Muscle of leg (tissue), 16 donors: Measurements from ENCODE around the gene SH2D1B. TPM values are rescaled to one million over a fixed set of nuclear protein-coding genes. Genes with fewer than 3 reads are reported as not detected.
"Not testable (repeated sequence)": the region's sequence is repeated elsewhere in the genome, so short reads cannot be mapped to it uniquely, and the experiment has no call there.

Experiments
- DNase-seq: peaks from one replicate; pipeline ENCODE4 v3.0.0; 2013
- H3K27ac ChIP-seq: one replicate; pipeline ENCODE4 v1.5.1; 2013; ENCODE audit warnings: mild to moderate bottlenecking, low read length, control low read depth
- H3K27me3 ChIP-seq: one replicate; pipeline ENCODE4 v1.6.1; 2013; ENCODE audit warnings: low read length; ENCODE audit not compliant: control insufficient read depth, insufficient read depth
- H3K36me3 ChIP-seq: one replicate; pipeline ENCODE4 v1.6.1; 2013; ENCODE audit warnings: low read length; ENCODE audit not compliant: control insufficient read depth, insufficient read depth
- H3K4me1 ChIP-seq: one replicate; pipeline ENCODE4 v1.6.1; 2013; ENCODE audit warnings: low read length; ENCODE audit not compliant: control insufficient read depth, insufficient read depth
- H3K4me3 ChIP-seq: one replicate; pipeline ENCODE4 v1.5.1; 2013; ENCODE audit warnings: low read length, control low read depth
- H3K9me3 ChIP-seq: replicated peaks from 2 replicates; pipeline ENCODE4 v1.6.1; 2013; ENCODE audit warnings: low read depth, low read length; ENCODE audit not compliant: control insufficient read depth
- WGBS: methylation state at CpG from one replicate; pipeline ENCODE4 v1.1.5; 2013; ENCODE audit warnings: missing lambda C conversion rate; ENCODE audit not compliant: insufficient coverage; 5-methylcytosine and 5-hydroxymethylcytosine counted together
- long read RNA-seq, 11 donors: transcript quantifications; one replicate each; lab custom pipeline, GENCODE V29; 2026
- polyA plus RNA-seq, 8 donors: library from polyadenylated mRNA; unstranded; fragments of 120-200 nt; gene quantifications; one replicate each; pipeline versions ENCODE4 v1.2.1 to v1.2.3, GENCODE V29; 2013; ENCODE audit warnings: inconsistent platforms in 1 of 8, low replicate concordance in 1 of 8; ENCODE audit not compliant: insufficient read length in 8 of 8, insufficient read depth in 1 of 8
- total RNA-seq: library from RNA; stranded (reverse); fragments of 120-200 nt; gene quantifications from one replicate; pipeline ENCODE4 v1.2.4, GENCODE V29; 2013

SH2D1B gene, protein sequence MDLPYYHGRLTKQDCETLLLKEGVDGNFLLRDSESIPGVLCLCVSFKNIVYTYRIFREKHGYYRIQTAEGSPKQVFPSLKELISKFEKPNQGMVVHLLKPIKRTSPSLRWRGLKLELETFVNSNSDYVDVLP
- total RNA-seq (0.27 TPM), polyA plus RNA-seq (under 1 TPM in 7 of 8 donors, not detected in 1; 0.14 to 0.39 (median 0.25) TPM)
- long read RNA-seq, donor 1 = 0 reads
- long read RNA-seq, donor 2 = 0 reads
- long read RNA-seq, donor 3 = 0 reads
- long read RNA-seq, donor 4 = 0 reads
- long read RNA-seq, donor 5 = 0 reads
- long read RNA-seq, donor 6 = 0 reads
- long read RNA-seq, donor 7 = 0 reads
- long read RNA-seq, donor 8 = 0 reads
- long read RNA-seq, donor 9 = 0 reads
- long read RNA-seq, donor 10 = 0 reads
- long read RNA-seq, donor 11 = 0 reads

DNA sequence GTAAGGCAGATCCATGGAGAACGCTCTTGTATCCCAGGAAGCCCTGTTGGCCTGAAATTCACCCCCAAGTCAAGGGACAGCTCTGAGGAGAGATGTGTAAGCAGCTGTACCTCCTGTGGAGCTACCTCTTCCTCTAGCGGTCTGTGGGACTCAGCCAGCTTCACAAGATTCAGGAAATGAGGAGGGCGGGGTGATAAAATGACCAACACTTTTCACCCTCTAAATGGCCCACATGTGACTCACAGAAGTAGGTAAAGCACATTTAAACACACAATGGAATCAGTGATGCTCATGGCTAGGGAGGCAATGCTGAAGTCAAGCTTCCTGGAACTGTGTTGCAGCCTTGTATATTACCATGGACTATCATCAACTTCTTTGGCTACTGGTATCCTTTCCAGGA lies at the start of gene SH2D1B:
TSS of gene SH2D1B (minus strand) at position 135 of the 400 bp plus-strand sequence. CDS start at position 15, 120 bp downstream.
- no CpG with 5 or more reads among the region's 3 CpGs for WGBS
- no peaks in the 10 kb centered on the region for H3K9me3 ChIP-seq
- no peak within 1 kb of the TSS for H3K4me3 ChIP-seq
- no peak within 1 kb of the TSS for H3K27ac ChIP-seq
- H3K4me1 ChIP-seq = no peaks in the 10 kb centered on the region
- H3K36me3 ChIP-seq = no peaks in the 10 kb centered on the region
- H3K27me3 ChIP-seq = no peaks in the 10 kb centered on the region
- DNase-seq = no peak

DNA sequence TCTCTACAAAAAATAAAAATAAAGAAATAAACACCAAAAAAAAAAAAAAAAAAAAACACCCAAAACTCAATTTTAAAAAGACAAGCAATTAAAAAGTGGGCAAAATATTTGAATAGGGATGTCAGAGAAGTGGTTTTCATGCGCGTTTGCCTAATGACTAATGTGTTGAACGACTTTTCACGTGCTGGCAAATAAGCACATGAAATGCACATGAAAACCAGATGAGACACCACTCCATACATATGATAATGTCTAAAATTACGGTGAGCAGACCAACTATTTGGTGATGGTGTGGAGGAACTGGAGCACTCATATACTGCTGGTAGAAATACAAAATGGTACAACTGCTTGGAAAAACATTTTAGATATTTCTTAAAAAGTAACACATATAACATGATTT lies 46.3 kb upstream of the SH2D1B start:
- H3K36me3 ChIP-seq = no peaks in the 10 kb centered on the region
- DNase-seq = no peak
- H3K27ac ChIP-seq = no peak overlapping the region
- WGBS = no CpG with 5 or more reads among the region's 5 CpGs
- H3K27me3 ChIP-seq = no peaks in the 10 kb centered on the region
- no peaks in the 10 kb centered on the region for H3K4me1 ChIP-seq
- no peak overlapping the region for H3K4me3 ChIP-seq
- H3K9me3 ChIP-seq = no peaks in the 10 kb centered on the region

DNA sequence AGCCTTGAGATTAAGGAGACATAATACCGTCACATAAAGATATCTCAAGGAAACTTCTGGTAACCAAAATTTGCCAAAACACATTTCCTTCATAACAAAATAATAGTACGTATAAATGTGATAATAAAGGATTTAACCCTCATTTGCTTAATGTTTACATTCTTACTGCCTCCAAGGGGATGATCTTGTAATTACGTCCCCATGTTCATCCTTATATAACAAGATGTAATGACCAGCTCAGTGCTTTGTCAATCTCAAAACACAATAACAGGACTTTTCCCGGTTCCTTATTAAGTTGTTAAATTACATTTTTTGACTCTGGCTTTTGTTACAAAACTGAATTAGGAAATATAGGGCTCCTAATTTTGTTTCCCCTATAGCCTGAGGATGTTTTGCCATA lies 44.4 kb upstream of the SH2D1B start:
- Histone ChIP-seq H3K4me3 (no peak overlapping the region), H3K27ac (no peak overlapping the region), H3K36me3 (no peaks in the 10 kb centered on the region), H3K4me1 (no peaks in the 10 kb centered on the region), H3K9me3 (no peaks in the 10 kb centered on the region), H3K27me3 (no peaks in the 10 kb centered on the region)
- no peak for DNase-seq
- no CpG with 5 or more reads among the region's 4 CpGs for WGBS

DNA sequence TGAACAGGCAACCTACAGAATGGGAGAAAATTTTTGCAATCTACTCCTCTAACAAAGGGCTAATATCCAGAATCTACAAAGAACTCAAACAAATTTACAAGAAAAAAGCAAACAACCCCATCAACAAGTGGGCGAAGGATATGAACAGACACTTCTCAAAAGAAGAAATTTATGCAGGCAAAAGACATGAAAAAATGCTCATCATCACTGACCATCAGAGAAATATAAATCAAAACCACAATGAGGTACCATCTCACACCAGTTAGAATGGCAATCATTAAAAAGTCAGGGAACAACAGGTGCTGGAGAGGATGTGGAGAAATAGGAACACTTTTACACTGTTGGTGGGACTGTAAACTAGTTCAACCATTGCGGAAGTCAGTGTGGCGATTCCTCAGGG lies 42.4 kb upstream of the SH2D1B start:
- not testable (repeated sequence) for H3K27ac ChIP-seq, H3K27me3 ChIP-seq, H3K4me3 ChIP-seq, H3K36me3 ChIP-seq, H3K4me1 ChIP-seq, H3K9me3 ChIP-seq, DNase-seq
- no CpG with 5 or more reads among the region's 3 CpGs for WGBS

DNA sequence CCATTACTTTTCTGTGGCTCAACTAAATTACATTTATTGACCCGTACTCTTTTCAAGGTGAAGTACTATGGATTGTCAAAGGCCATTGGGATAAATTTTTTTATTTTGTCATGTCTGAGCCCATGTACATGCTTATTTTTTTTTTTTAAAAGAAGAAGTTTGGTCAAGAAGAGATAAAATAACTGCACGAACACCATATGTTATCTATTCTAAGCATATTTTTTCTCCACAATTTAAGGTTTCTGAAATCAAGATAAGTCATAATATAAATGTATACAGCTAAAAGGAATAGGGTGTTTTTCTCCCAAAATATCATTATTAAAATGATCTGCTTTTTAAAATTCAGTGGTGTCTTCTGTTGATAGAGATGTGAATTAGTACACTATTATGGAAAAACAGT lies 35.0 kb upstream of the SH2D1B start:
- H3K4me1 ChIP-seq = no peaks in the 10 kb centered on the region
- H3K27me3 ChIP-seq = no peaks in the 10 kb centered on the region
- H3K36me3 ChIP-seq = no peaks in the 10 kb centered on the region
- WGBS = no CpG with 5 or more reads among the region's 2 CpGs
- H3K4me3 ChIP-seq = no peak overlapping the region
- no peaks in the 10 kb centered on the region for H3K9me3 ChIP-seq
- DNase-seq = no peak
- H3K27ac ChIP-seq = no peak overlapping the region

DNA sequence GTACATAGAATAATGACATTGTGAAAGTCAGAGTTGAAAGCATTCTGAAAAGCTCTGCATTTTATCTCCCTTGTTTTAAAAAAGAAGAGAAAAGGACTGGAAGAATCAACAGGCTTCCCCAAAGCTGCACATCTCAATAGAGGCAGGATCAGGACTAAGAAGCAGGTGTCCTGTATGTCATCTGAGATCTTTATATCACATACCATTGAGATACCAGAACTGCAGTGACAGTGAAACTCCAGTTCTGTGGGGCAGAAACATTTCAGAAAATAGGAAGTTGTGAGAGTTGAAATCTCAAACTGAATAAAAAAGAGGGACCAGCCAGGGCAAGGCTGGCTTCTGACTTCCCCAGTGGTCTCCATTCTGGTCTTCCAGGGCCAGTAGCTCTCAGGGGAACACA lies 33.0 kb upstream of the SH2D1B start:
- Histone ChIP-seq H3K36me3 (no peaks in the 10 kb centered on the region), H3K9me3 (no peaks in the 10 kb centered on the region), H3K27ac (no peak overlapping the region), H3K4me1 (no peaks in the 10 kb centered on the region), H3K27me3 (no peaks in the 10 kb centered on the region), H3K4me3 (no peak overlapping the region)
- DNase-seq = no peak

DNA sequence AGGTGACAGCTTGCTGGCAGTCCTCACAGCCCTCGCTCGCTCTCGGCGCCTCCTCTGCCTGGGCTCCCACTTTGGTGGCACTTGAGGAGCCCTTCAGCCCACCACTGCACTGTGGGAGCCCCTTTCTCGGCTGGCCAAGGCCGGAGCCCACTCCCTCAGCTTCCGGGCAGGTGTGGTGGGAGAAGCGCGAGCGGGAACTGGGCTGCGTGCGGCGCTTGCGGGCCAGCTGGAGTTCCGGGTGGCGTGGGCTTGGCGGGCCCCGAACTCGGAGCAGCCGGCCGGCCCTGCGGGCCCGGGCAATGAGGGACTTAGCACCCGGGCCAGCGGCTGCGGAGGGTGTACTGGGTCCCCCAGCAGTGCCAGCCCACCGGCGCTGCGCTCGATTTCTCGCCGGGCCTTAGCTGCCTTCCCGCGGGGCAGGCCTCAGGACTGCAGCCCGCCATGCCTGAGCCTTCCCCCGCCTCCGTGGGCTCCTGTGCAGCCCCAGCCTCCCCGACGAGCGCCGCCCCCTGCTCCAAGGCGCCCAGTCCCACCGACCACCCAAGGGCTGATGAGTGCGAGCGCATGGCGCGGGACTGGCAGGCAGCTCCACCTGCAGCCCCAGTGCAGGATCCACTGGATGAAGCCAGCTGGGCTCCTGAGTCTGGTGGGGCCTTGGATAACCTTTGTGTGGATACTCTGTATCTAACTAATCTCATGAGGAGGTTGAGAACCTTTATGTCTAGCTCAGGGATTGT lies 21.2 kb upstream of the SH2D1B start:
- not testable (repeated sequence) for H3K4me3 ChIP-seq, DNase-seq, H3K36me3 ChIP-seq, H3K27me3 ChIP-seq, H3K4me1 ChIP-seq, H3K9me3 ChIP-seq, H3K27ac ChIP-seq
- WGBS = 68% methylated on average over 16 of the region's 47 CpGs

DNA sequence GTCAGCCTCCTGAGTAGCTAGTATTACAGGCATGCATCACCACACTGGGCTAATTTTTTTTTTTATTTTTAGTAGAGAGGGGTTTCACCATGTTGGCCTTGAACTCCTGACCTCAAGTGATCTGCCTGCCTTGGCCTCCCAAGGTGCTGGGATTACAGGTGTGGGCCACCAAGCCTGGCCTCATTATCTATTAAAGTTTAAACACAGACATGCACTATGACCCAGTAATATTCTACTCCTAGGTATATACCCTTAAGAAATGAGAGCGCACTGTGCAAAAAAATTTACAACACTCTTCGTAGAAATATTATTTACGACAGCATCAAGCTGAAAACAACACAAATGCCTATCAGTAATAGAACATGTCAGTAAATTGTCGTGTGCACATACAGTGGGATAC lies 18.6 kb upstream of the SH2D1B start:
- Histone ChIP-seq H3K4me3 (no peak overlapping the region), H3K27me3 (no peaks in the 10 kb centered on the region), H3K36me3 (no peaks in the 10 kb centered on the region), H3K27ac (no peak overlapping the region), H3K9me3 (no peaks in the 10 kb centered on the region), H3K4me1 (no peaks in the 10 kb centered on the region)
- WGBS = no CpG with 5 or more reads among the region's 4 CpGs
- DNase-seq = no peak

DNA sequence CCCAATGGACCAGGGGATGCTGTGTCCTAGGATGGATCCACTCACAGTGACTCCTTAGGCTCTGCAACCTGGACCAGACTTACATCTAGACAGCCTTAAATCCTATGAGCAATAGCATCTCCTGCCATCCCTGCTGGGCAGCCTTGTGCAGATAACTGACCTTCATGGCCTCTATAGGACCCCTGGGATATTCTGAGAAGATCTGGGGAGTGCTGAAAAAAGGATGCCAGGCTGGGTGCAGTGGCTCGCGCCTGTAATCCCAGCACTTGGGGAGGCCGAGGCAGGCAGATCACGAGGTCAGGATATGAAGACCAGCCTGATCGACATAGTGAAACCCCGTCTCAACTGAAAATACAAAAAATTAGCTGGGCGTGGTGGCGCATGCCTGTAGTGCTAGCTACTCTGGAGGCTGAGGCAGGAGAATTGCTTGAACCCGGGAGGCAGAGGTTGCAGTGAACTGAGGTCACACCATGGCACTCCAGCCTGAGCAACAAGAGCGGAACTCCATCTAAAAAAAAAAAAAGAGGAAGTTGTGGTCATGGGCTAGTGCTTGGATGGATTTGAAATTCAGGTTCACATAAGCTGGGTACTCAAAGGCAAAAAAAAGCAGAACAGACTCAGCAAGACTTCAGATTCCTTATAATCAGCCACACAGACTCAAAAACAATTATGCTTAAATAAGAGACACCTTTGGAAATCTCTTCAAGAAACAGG lies 10.9 kb upstream of the SH2D1B start:
- DNase-seq = peak; percentile 39
- Histone ChIP-seq H3K27me3 (no peaks in the 10 kb centered on the region), H3K4me1 (no peaks in the 10 kb centered on the region), H3K27ac (no peak overlapping the region), H3K4me3 (no peak overlapping the region), H3K36me3 (no peaks in the 10 kb centered on the region), H3K9me3 (no peaks in the 10 kb centered on the region)
- 92% methylated on average over 9 of the region's 10 CpGs for WGBS
